DND-41 (cell line): ENCODE data around the gene ZNF765.
A peak's percentile ranks its signal among the peaks of the same experiment; 100 is the strongest.
"Not testable (repeated sequence)": the region's sequence is repeated elsewhere in the genome, so short reads cannot be mapped to it uniquely, and the experiment has no call there.

Source experiments
- ATAC-seq: fragments of 200-7000 bp; cut with Tn5 transposase; 3 replicates; pipeline ENCODE4 v1.9.1; 2021; ENCODE audit warnings: low read depth; ENCODE audit not compliant: insufficient read depth
- DNase-seq: peaks from one replicate; pipeline ENCODE4 v3.0.0-alpha.2; 2020
- H2AFZ ChIP-seq: 2 replicates; pipeline ENCODE4 v1.6.0; 2012; ENCODE audit warnings: low read depth, low read length
- H3K27ac ChIP-seq: 2 replicates; pipeline ENCODE4 v1.5.1; 2012; ENCODE audit warnings: low read length, inconsistent platforms
- H3K27me3 ChIP-seq: fragments of 200-600 bp; sonication (generic); 2 replicates; pipeline ENCODE4 v1.6.0; 2012; ENCODE audit warnings: low read length, mild to moderate bottlenecking, inconsistent platforms; ENCODE audit not compliant: insufficient read depth, poor library complexity
- H3K36me3 ChIP-seq: 2 replicates; pipeline ENCODE4 v1.5.1; 2012; ENCODE audit warnings: low read length, inconsistent platforms; ENCODE audit not compliant: insufficient read depth
- H3K4me1 ChIP-seq: 2 replicates; pipeline ENCODE4 v1.5.1; 2012; ENCODE audit warnings: mild to moderate bottlenecking, low read length; ENCODE audit not compliant: insufficient read depth
- H3K4me2 ChIP-seq: 2 replicates; pipeline ENCODE4 v1.6.0; 2012; ENCODE audit warnings: mild to moderate bottlenecking, moderate library complexity, low read length, inconsistent platforms; ENCODE audit not compliant: insufficient read depth
- H3K4me3 ChIP-seq, 2 experiments: fragments of 200-600 bp in 1 of 2; shearing (Covaris generic) in 1 of 2; 2 replicates each; pipeline ENCODE4 v1.5.1; 2012 to 2016; ENCODE audit warnings: inconsistent platforms in 2 of 2, low read length in 2 of 2, mild to moderate bottlenecking in 2 of 2, low read depth in 1 of 2, moderate library complexity in 1 of 2
- H3K79me2 ChIP-seq: 2 replicates; pipeline ENCODE4 v1.6.0; 2012; ENCODE audit warnings: low read length, inconsistent platforms; ENCODE audit not compliant: insufficient read depth
- H3K9ac ChIP-seq: 2 replicates; pipeline ENCODE4 v1.6.0; 2012; ENCODE audit warnings: low read depth, mild to moderate bottlenecking, inconsistent platforms, low read length, moderate library complexity
- H3K9me3 ChIP-seq: 2 replicates; pipeline ENCODE4 v1.5.1; 2012; ENCODE audit warnings: low read length, moderate library complexity, mild to moderate bottlenecking, inconsistent platforms; ENCODE audit not compliant: insufficient read depth, severe bottlenecking
- H4K20me1 ChIP-seq: 2 replicates; pipeline ENCODE4 v1.6.0; 2012; ENCODE audit warnings: low read length; ENCODE audit not compliant: insufficient read depth
- TF ChIP-seq, protein P1 (sequence below): IDR thresholded peaks from 2 replicates; pipeline ENCODE4 v1.5.1; 2012; ENCODE audit warnings: borderline replicate concordance, low read length, moderate library complexity, mild to moderate bottlenecking; ENCODE audit not compliant: poor library complexity, severe bottlenecking; ENCODE audit errors: extremely low read depth

ZNF765 gene

DNA sequence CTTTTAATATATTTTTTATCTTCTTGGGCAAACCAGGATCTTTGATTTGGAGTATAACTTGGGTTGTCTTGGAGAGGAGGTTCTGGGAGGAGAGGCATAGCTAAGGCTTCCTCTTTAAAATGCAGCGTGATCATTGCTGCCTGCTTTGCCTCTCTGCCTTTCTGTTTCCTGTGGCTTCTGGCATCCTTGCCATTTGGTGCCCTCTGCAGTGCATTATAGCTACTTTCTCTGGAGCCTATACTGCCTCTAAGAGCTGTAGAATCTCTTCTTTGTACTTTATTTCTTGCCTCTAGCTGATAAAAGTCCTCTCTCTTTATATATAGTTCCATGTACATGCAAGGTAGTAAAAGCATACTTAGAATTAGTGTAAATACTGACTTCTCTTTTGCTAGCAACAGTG lies 79.9 kb downstream of the ZNF765 start:
- Histone ChIP-seq H3K79me2 (peaks cover 75% of the 10 kb centered on the region), H3K4me1 (peaks cover 12% of the 10 kb centered on the region; the same call in 1 of the 2 replicates), H3K36me3 (peaks cover 57% of the 10 kb centered on the region), H4K20me1 (peaks cover 11% of the 10 kb centered on the region; the same call in 1 of the 2 replicates), H3K9me3 (peaks cover 13% of the 10 kb centered on the region)
- H2AFZ ChIP-seq, DNase-seq, H3K4me3 ChIP-seq, H3K27me3 ChIP-seq, H3K9ac ChIP-seq, H3K4me2 ChIP-seq, H3K27ac ChIP-seq: not testable (repeated sequence)
- ATAC-seq = peak; percentile 52; the same call in 1 of the 3 replicates
- TF ChIP-seq, protein P1, sequence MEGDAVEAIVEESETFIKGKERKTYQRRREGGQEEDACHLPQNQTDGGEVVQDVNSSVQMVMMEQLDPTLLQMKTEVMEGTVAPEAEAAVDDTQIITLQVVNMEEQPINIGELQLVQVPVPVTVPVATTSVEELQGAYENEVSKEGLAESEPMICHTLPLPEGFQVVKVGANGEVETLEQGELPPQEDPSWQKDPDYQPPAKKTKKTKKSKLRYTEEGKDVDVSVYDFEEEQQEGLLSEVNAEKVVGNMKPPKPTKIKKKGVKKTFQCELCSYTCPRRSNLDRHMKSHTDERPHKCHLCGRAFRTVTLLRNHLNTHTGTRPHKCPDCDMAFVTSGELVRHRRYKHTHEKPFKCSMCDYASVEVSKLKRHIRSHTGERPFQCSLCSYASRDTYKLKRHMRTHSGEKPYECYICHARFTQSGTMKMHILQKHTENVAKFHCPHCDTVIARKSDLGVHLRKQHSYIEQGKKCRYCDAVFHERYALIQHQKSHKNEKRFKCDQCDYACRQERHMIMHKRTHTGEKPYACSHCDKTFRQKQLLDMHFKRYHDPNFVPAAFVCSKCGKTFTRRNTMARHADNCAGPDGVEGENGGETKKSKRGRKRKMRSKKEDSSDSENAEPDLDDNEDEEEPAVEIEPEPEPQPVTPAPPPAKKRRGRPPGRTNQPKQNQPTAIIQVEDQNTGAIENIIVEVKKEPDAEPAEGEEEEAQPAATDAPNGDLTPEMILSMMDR = peak; percentile 29

DNA sequence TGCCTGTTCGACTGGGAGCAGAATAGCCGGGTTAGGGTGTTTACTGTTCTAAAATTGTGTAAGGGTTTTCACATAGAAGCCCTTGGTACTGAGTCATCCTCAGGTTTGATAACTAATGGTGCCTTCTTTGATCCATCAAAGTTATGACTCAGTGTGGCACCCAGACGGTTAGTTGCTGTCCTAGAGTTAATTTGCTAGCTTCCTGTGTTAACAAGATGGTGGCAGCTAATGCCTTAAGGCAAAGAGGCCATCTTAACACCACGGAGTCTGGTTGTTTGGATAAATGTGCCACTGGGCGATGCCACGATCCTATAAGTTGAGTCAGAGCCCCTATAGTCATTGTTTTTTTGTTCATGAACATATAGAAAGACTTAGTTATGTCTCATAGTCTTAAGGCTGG lies 80.5 kb downstream of the ZNF765 start:
- H3K27me3 ChIP-seq, H3K4me3 ChIP-seq, H3K27ac ChIP-seq, H2AFZ ChIP-seq, H3K4me1 ChIP-seq, ATAC-seq, H3K4me2 ChIP-seq, H3K9ac ChIP-seq, DNase-seq: not testable (repeated sequence)
- H3K79me2 ChIP-seq = peaks cover 69% of the 10 kb centered on the region
- peaks cover 11% of the 10 kb centered on the region; the same call in 1 of the 2 replicates for H4K20me1 ChIP-seq
- H3K9me3 ChIP-seq = peaks cover 19% of the 10 kb centered on the region
- H3K36me3 ChIP-seq = peaks cover 61% of the 10 kb centered on the region
